CD4-positive, alpha-beta T cell treated with Interleukin-17A for 4 hours (primary cell): Measurements from ENCODE around the gene ZNF638.

Experiments used
- DNase-seq: peaks from one replicate; pipeline ENCODE4 v3.0.0-alpha.2; 2020; ENCODE audit warnings: mixed read lengths

ZNF638 gene

GRCh38 chr2:71474116-71474743 is 142.6 kb downstream of the ZNF638 start:
- DNase-seq, result no peak

GRCh38 chr2:71474744-71475397 is 143.3 kb downstream of the ZNF638 start:
- DNase-seq, result no peak

DNA sequence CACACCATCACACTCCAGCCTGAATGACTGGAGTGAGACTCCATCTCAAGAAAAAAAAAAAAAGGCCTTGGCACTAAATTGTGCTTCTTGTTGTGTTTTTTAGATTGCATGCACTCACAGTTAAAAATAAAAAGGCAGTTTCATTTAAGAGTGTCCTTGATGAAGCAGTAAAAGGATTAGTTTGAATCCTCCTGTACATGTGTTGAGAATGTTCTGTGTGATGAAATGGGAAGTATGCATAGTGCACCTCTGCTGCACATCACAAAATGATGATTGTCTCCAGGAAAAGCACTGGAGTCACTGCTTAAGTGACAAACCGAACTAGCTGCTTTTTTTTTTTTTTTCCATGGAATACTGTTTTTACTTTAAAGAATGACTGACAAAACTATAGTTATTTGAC is 144.9 kb downstream of the ZNF638 start:
- no peak for DNase-seq

- DNase-seq, result no peak
These were observed 145.7 kb downstream of the ZNF638 start for GRCh38 chr2:71477231-71477691.

DNA sequence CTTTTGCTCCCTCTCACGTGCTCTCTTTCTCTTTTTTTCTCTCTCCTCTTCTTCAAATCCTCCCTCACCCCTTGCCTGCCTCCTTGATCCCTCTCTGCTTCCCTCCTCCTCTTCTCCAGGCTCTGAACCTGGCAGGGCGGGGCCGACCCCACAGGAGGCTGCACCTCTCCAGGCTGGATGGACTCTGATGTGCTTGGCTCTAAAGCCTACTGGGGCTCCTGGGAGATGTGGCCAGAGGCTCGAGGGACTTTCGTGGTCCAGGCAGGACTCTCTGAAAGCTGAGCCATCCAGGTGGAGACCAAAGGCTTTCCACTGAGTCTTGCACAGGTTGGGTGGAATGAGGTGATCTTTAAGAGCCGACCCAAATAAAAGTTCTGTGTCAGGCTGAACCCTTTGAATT is 147.2 kb downstream of the ZNF638 start:
- DNase-seq, result no peak

GRCh38 chr2:71479261-71479660 is 147.7 kb downstream of the ZNF638 start:
- no peak for DNase-seq

- DNase-seq, result no peak
These were observed 149.5 kb downstream of the ZNF638 start for GRCh38 chr2:71481111-71481510.

DNA sequence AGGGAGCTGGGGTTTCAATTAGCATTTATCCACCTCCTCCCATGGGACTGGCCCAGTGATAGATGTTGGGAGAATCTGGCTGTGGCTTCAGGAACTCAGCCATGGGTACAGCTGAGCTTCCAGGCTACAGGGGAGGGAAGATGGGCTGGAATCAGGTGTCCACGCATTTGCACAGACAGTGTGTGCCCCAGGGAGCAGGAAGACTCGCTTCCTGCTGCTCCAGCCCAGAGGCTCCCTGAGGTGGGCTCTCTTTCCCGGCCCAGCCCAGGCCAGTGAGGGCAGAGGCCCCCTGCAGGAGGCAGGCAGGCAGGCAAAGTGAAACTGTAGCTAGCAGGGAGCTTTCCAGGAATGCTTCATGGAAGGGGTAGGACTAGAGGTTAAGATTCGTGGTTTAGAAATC is 150.5 kb downstream of the ZNF638 start:
- DNase-seq, result no peak

GRCh38 chr2:71483246-71483645 is 151.7 kb downstream of the ZNF638 start:
- no peak for DNase-seq

- DNase-seq, result no peak
These were observed 152.8 kb downstream of the ZNF638 start for GRCh38 chr2:71484354-71484753.
